CD8-positive, alpha-beta memory T cell (primary cell): ENCODE measurements around the gene CXXC1. TPM values are rescaled to one million over a fixed set of nuclear protein-coding genes. Genes with fewer than 3 reads are reported as not detected.
A peak's percentile ranks its signal among the peaks of the same experiment; 100 is the strongest.

Source experiments
- CTCF ChIA-PET: fragments of 350-600 bp; sonication (Branson Sonifier 250); formaldehyde crosslinking; loops from one replicate; lab custom pipeline; 2021; ENCODE audit warnings: antibody characterized with exemption; lab: Charles Lee
- POLR2A ChIA-PET: fragments of 350-600 bp; sonication (Branson Sonifier 250); formaldehyde crosslinking; loops from one replicate; lab custom pipeline; 2021; ENCODE audit warnings: antibody characterized with exemption; lab: Charles Lee
- DNase-seq, 5 donors: peaks; one replicate each; pipeline versions ENCODE4 v3.0.0 to v3.0.0-alpha.2; 2020 to 2022; ENCODE audit warnings: mixed read lengths in 1 of 5
- H3K27ac ChIP-seq: one replicate; pipeline ENCODE4 v1.7.0; 2013; ENCODE audit warnings: low read depth, mild to moderate bottlenecking, low read length, moderate library complexity
- H3K27me3 ChIP-seq: 2 replicates; pipeline ENCODE4 v1.7.0; 2013; ENCODE audit warnings: low read length, mild to moderate bottlenecking; ENCODE audit not compliant: insufficient read depth, poor library complexity, severe bottlenecking
- H3K36me3 ChIP-seq: 2 replicates; pipeline ENCODE4 v1.7.0; 2013; ENCODE audit warnings: mild to moderate bottlenecking, low read length, moderate library complexity; ENCODE audit not compliant: insufficient read depth
- H3K4me1 ChIP-seq: 2 replicates; pipeline ENCODE4 v1.7.0; 2013; ENCODE audit warnings: mild to moderate bottlenecking, low read length, moderate library complexity; ENCODE audit not compliant: insufficient read depth
- H3K4me3 ChIP-seq: 2 replicates; pipeline ENCODE4 v1.7.0; 2013; ENCODE audit warnings: mild to moderate bottlenecking, low read length
- H3K9me3 ChIP-seq: 2 replicates; pipeline ENCODE4 v1.7.0; 2013; ENCODE audit warnings: mild to moderate bottlenecking, low read length
- H3K27ac Mint-ChIP-seq, 8 donors: one replicate each; pipeline ENCODE4 v1.8.0; 2020 to 2021; ENCODE audit warnings: mixed read lengths in 8 of 8, mild to moderate bottlenecking in 6 of 8, inconsistent platforms in 3 of 8, moderate library complexity in 3 of 8
- H3K27me3 Mint-ChIP-seq, 2 donors: one replicate each; pipeline ENCODE4 v1.8.0; 2020 to 2021; ENCODE audit warnings: mixed read lengths in 2 of 2, mild to moderate bottlenecking in 1 of 2, moderate library complexity in 1 of 2
- H3K36me3 Mint-ChIP-seq, 3 donors: one replicate each; pipeline ENCODE4 v1.8.0; 2020 to 2021; ENCODE audit warnings: mixed read lengths in 3 of 3, inconsistent platforms in 1 of 3, mild to moderate bottlenecking in 1 of 3
- H3K4me1 Mint-ChIP-seq, 3 donors: one replicate each; pipeline ENCODE4 v1.8.0; 2020 to 2021; ENCODE audit warnings: mixed read lengths in 3 of 3, inconsistent platforms in 1 of 3, mild to moderate bottlenecking in 1 of 3
- H3K4me3 Mint-ChIP-seq, 7 donors: one replicate each; pipeline ENCODE4 v1.8.0; 2020 to 2021; ENCODE audit warnings: mixed read lengths in 7 of 7, mild to moderate bottlenecking in 6 of 7, moderate library complexity in 4 of 7, inconsistent platforms in 2 of 7
- H3K9me3 Mint-ChIP-seq, 5 donors: one replicate each; pipeline ENCODE4 v1.8.0; 2020 to 2022; ENCODE audit warnings: mixed read lengths in 5 of 5, mild to moderate bottlenecking in 3 of 5, moderate library complexity in 2 of 5, inconsistent platforms in 1 of 5
- polyA plus RNA-seq: library from polyadenylated mRNA; unstranded; fragments of 300-500 nt; fragmentation: Illumina TruSeq; gene quantifications from one replicate; pipeline ENCODE4 v1.2.3, GENCODE V29; 2021
- total RNA-seq, 2 experiments: library from RNA; stranded (reverse); gene quantifications; one replicate each; pipeline ENCODE4 v1.2.3, GENCODE V29; 2021

Gene CXXC1
- total and polyA plus RNA-seq, 3 experiments from 2014 or later: 64.6 to 115 (median 113) TPM

DNA sequence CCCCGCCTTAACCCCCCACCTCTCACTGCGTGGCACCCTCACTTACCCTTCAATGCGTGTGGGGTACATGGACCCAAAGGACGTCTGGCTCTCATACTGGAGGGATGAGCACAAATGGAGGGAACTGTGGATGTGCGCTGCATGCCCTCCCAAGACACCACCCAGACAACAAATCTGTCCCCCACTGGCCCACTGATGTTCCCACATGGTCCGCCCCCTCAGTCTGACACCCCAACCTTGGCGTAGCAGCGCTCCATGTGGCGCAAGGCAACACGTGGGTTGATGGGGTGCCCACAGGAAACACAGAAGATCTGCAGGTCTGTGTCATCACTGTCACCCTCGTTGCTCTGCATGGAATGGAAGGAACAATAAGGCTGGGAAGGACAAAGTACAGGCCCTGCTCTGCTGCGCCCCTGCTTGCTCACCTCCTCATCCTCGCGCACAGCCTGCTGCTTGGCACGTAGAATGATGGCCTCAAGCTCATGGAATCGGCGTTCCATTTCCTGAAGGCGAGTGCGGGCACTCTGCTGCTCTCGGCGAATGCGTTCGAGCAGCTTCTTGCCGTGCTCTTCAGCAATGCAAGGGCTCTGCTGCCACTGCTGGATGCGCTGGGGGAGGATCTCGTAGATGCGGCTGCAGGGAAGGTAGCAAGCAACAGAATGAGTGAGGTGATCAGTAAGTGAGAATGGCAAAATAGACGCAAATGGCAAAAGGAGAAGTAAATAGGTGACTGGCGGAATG is 3.9 kb downstream of the CXXC1 start:
- Mint-ChIP-seq H3K36me3 (peaks cover 13 to 82% (median 17%) of the 10 kb centered on the region in 3 donors), H3K9me3 (no peaks in the 10 kb centered on the region), H3K27ac (peak overlapping the region in 7 of 8 donors; percentile 3 to 89 (median 66)), H3K4me3 (peak overlapping the region; percentile 9 to 98 (median 67)), H3K27me3 (peaks cover 0 to 1% of the 10 kb centered on the region in 2 donors), H3K4me1 (peaks cover 46 to 66% (median 47%) of the 10 kb centered on the region in 3 donors)
- H3K36me3 ChIP-seq: no peaks in the 10 kb centered on the region
- DNase-seq: peak in 1 of 5 donors; percentile 61
- POLR2A ChIA-PET: no interaction called here
- H3K9me3 ChIP-seq: no peaks in the 10 kb centered on the region
- no peak overlapping the region for H3K4me3 ChIP-seq
- CTCF ChIA-PET: no interaction called here
- peaks cover 37% of the 10 kb centered on the region for H3K4me1 ChIP-seq
- H3K27ac ChIP-seq: no peak overlapping the region
- H3K27me3 ChIP-seq: no peaks in the 10 kb centered on the region

DNA sequence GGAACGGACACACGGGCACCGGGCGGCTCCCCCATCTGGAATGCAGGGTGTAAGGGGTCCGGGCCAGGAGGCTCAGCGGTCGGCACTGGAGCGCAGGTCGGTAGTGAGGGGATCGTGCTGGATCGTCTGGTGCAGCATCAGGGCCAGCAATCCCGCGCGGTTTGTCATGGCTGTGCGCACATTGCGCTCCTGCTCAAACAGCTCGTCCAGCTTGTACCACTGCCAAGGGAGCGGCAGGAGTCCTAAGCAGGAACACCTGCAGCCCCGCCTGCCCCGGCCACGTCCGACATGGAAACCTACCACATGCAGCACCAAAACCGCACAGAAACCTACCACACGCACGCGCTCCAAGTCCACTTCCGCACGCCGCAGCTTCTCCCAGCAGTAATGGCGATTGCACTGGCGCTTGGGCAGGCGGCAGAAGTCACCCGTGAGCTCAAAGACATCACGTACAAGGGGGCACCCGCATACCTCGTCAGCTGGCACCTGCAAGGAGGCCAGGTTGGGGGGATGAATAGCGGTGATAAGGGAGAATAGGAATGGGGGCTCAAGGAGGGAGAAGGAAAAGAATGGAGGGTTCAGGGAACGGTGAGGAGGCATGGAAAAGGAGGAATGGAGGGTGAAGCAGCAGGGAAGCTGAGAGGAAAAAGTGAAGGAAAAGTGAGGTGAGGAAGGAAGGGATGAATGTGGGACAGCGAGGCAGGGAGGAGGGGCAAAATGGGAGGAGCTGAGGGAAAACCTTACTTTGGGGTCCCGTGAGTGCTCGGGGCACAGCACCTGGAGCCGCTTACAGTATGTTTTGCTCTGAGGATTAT is 4.8 kb downstream of the CXXC1 start:
- Histone ChIP-seq H3K27me3 (no peaks in the 10 kb centered on the region), H3K9me3 (no peaks in the 10 kb centered on the region), H3K4me3 (no peak overlapping the region), H3K27ac (no peak overlapping the region), H3K36me3 (no peaks in the 10 kb centered on the region), H3K4me1 (peaks cover 39% of the 10 kb centered on the region)
- DNase-seq: peak in 1 of 5 donors; percentile 61
- ChIA-PET CTCF (interaction anchor here (1.9 kb wide), 1 partner anchor 74 kb away, joined by 12 read pairs; no protein-coding TSS in a partner anchor), POLR2A (interaction anchor here (1.7 kb wide), 1 partner anchor 16 kb away, joined by 10 read pairs; the partner anchor contains the start of gene CFAP53)
- Mint-ChIP-seq H3K9me3 (no peaks in the 10 kb centered on the region), H3K4me3 (peak overlapping the region; percentile 48 to 98 (median 95)), H3K27me3 (peaks cover 0 to 1% of the 10 kb centered on the region in 2 donors), H3K36me3 (peaks cover 13 to 83% (median 17%) of the 10 kb centered on the region in 3 donors), H3K4me1 (peaks cover 48 to 67% (median 53%) of the 10 kb centered on the region in 3 donors), H3K27ac (peak overlapping the region in 6 of 8 donors; percentile 26 to 89 (median 58))

DNA sequence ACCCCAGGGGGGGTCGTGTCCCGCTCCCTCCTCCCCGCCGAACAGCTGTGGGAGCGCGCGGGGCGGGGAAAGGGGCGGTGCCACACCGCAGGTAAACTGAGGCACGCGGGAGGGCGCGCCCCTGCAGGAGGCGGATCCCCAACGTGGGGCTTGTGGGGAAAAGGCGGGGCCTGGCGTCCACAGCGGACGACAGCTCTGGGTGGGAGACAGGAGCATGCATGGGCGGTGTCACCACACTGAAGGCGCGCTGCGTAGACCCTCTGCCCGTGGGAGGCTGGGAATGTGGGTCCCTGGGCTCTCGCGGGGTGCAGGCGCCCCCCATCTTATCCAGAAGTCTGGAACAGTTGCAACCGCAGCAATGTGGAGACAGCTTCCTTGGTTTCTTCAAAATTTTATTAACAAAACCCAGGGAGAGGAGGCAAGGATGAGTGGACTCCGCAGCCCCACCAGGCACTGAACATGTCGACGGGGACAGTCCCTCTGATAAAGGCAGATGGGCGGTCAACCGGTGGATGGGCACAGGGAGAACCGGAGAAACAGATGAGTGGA is 5.4 kb downstream of the CXXC1 start:
- Histone ChIP-seq H3K4me1 (peaks cover 39% of the 10 kb centered on the region), H3K9me3 (no peaks in the 10 kb centered on the region), H3K4me3 (peak overlapping the region; percentile 90), H3K27me3 (no peaks in the 10 kb centered on the region), H3K36me3 (peaks cover under 1% of the 10 kb centered on the region), H3K27ac (peak overlapping the region; percentile 86)
- ChIA-PET POLR2A (interaction anchor here (0.6 to 1.7 kb wide), 5 partner anchors 8 to 795 kb away, joined by 3 to 10 read pairs (median 5); partner anchors contain the start of genes C18orf32, CFAP53 and SKA1), CTCF (interaction anchor here (0.6 to 2.0 kb wide), 7 partner anchors 8 to 92 kb away, joined by 3 to 19 read pairs (median 3); partner anchors contain the start of genes CFAP53 and SKA1)
- Mint-ChIP-seq H3K36me3 (peaks cover 13 to 79% (median 17%) of the 10 kb centered on the region in 3 donors), H3K9me3 (no peaks in the 10 kb centered on the region), H3K4me1 (peaks cover 42 to 61% (median 47%) of the 10 kb centered on the region in 3 donors), H3K27me3 (peaks cover 0 to 1% of the 10 kb centered on the region in 2 donors), H3K4me3 (peak overlapping the region; percentile 95 to 98 (median 97)), H3K27ac (peak overlapping the region; percentile 89 to 100 (median 98))
- no peak for DNase-seq

DNA sequence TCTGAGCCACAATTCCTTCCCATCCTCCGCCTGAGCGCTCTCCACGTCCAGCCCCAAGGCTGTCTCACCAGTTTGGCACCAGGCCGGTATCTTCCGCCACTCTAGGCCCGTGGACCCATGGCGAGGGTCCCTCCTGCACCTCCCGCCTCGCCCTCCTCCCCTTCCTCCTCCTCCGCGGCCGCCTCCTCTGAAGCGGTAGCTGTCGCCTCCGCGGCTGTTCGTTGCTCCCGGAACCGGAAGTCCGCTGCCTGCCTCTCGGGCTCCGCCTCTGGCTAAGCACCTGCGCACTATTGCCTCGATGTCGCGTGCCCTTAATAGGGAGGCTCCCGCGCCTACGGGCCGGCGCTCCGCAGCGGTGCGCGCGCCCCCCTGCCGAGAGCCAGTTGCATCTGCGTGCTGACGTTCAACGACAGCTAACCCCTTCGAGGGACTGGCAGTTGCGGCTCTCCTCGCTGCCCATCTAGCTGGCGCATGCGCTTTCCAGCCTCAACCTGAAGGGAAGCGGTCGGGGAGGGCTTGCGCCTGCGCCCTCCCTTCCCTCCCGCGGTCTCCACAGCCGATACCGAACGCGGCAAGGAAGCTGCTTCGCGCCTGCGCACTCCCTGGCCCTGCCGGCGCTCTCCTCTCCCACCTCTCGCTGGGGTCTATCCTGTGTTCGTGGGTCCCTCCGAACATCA is 6.1 kb downstream of the CXXC1 start, which contains the start of gene MBD1:
TSS of gene MBD1 (minus strand) at position 229 of the 677 bp plus-strand sequence. CDS start 1,531 bp downstream, outside the sequence.
- peak; percentile 96 to 99 (median 97) for DNase-seq
- H3K4me3 ChIP-seq: peak within 1 kb of the TSS; percentile 90
- no peaks in the 10 kb centered on the region for H3K9me3 ChIP-seq

DNA sequence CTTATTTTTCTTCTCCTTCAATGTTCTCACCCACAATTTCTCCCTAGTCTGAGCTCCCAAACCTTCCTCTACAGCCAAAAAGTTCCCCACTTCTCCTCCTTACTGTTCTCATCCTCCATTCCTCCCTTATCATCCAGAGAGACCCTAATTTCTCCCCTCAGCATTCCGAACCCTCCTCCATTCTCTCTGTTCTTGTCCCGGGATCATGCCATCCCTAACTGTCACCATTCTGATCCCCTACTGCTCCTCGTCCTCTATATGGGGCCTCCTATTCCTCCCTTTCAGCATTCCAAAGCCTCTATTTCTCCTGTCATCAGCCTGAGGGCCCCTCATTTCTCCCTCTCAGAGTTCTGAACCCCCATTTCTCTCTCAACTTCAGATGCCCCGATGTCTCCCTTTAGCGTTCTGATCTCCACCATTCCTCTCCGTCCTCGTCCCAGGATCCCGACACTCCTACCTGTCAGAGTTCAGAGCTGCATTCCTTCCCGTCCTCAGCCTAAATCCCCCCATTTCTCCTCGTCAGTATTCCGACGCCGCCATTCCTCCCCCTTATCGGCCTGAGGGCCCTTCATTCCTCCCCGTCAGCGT is 6.7 kb downstream of the CXXC1 start:
- Histone ChIP-seq H3K4me1 (peaks cover 30% of the 10 kb centered on the region), H3K27ac (peak overlapping the region; percentile 86), H3K4me3 (peak overlapping the region; percentile 90), H3K27me3 (no peaks in the 10 kb centered on the region), H3K36me3 (peaks cover 13% of the 10 kb centered on the region), H3K9me3 (no peaks in the 10 kb centered on the region)
- Mint-ChIP-seq H3K4me1 (peaks cover 33 to 50% (median 37%) of the 10 kb centered on the region in 3 donors), H3K27ac (peak overlapping the region; percentile 89 to 100 (median 98)), H3K27me3 (peaks cover 0 to 1% of the 10 kb centered on the region in 2 donors), H3K36me3 (peaks cover 17 to 81% (median 25%) of the 10 kb centered on the region in 3 donors), H3K9me3 (no peaks in the 10 kb centered on the region), H3K4me3 (peak overlapping the region; percentile 95 to 98 (median 97))
- ChIA-PET CTCF (interaction anchor here (1.5 to 2.0 kb wide), 3 partner anchors 12 to 76 kb away, joined by 9 to 19 read pairs (median 12); partner anchors contain the start of gene CFAP53), POLR2A (interaction anchor here (1.0 to 1.7 kb wide), 3 partner anchors 10 to 27 kb away, joined by 3 to 10 read pairs (median 6); partner anchors contain the start of gene CFAP53)
- DNase-seq: no peak

More for the DNA sequence above, 6.1 kb downstream of the CXXC1 start, which contains the start of gene MBD1:
- Histone ChIP-seq H3K27me3 (no peaks in the 10 kb centered on the region), H3K36me3 (peaks cover 7% of the 10 kb centered on the region), H3K27ac (peak within 1 kb of the TSS; percentile 86), H3K4me1 (peaks cover 35% of the 10 kb centered on the region)
- H3K4me3 Mint-ChIP-seq: peak within 1 kb of the TSS; percentile 95 to 98 (median 97)
- ChIA-PET POLR2A (interaction anchor here (0.6 to 1.7 kb wide), 5 partner anchors 9 to 794 kb away, joined by 3 to 10 read pairs (median 5); partner anchors contain the start of genes C18orf32, CFAP53 and SKA1), CTCF (interaction anchor here (0.6 to 2.0 kb wide), 7 partner anchors 8 to 93 kb away, joined by 3 to 19 read pairs (median 3); partner anchors contain the start of genes CFAP53 and SKA1)
- peaks cover 0 to 1% of the 10 kb centered on the region in 2 donors for H3K27me3 Mint-ChIP-seq
- H3K4me1 Mint-ChIP-seq: peaks cover 36 to 55% (median 41%) of the 10 kb centered on the region in 3 donors
- peak within 1 kb of the TSS; percentile 89 to 100 (median 98) for H3K27ac Mint-ChIP-seq
- peaks cover 17 to 80% (median 19%) of the 10 kb centered on the region in 3 donors for H3K36me3 Mint-ChIP-seq
- H3K9me3 Mint-ChIP-seq: no peaks in the 10 kb centered on the region

DNA sequence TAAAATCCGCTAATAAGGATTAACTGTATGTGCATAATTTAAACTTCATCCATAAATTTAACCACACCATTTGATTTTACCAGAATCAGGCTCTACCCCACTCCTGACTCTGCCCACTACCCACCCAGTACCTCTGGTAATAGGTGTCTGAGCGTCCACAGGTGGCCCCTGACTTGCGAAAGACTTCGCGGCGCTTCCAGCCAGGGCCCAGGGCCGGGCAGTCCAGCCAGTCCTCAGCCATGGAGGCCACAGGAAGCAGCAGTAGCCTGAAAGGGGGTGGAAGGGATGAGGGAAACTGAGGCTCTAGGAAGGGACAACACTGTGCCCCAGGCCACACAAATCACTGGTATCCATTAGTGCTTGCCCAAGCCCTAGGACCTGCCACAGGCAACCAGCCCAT is 7.7 kb downstream of the CXXC1 start:
- Histone ChIP-seq H3K27me3 (no peaks in the 10 kb centered on the region), H3K27ac (no peak overlapping the region), H3K4me3 (peak overlapping the region; percentile 90), H3K4me1 (peaks cover 30% of the 10 kb centered on the region), H3K36me3 (peaks cover 24% of the 10 kb centered on the region), H3K9me3 (no peaks in the 10 kb centered on the region)
- Mint-ChIP-seq H3K27me3 (peaks cover 0 to 1% of the 10 kb centered on the region in 2 donors), H3K4me1 (peaks cover 33 to 50% (median 37%) of the 10 kb centered on the region in 3 donors), H3K4me3 (peak overlapping the region; percentile 27 to 98 (median 97)), H3K9me3 (no peaks in the 10 kb centered on the region), H3K27ac (peak overlapping the region in 5 of 8 donors; percentile 87 to 98 (median 93)), H3K36me3 (peaks cover 19 to 82% (median 31%) of the 10 kb centered on the region in 3 donors)
- DNase-seq: no peak
- CTCF ChIA-PET: interaction anchor here (1.1 kb wide), 1 partner anchor 11 kb away, joined by 3 read pairs; no protein-coding TSS in a partner anchor
- POLR2A ChIA-PET: no interaction called here
